Measurements from ENCODE around the gene ARTN. TPM values are rescaled to one million over a fixed set of nuclear protein-coding genes. Genes with fewer than 3 reads are reported as not detected.

Gene ARTN
- total RNA-seq, 1 experiment from 2014 or later, result 10.6 TPM

- peak; percentile 85 for DNase-seq
- no peaks in the 10 kb centered on the region for H3K36me3 Mint-ChIP-seq (ENCODE audit: insufficient read depth in 1 of 3, low read depth in 3 of 3)
- Histone ChIP-seq H3K27ac (ENCODE audit: insufficient read length, low read depth, low read length) (no peak overlapping the region), H2BK20ac (ENCODE audit: low read depth, low read length, poor library complexity, severe bottlenecking) (no peak overlapping the region), H3K27me3 (ENCODE audit: insufficient read depth, low read length) (no peaks in the 10 kb centered on the region), H3K4me2 (ENCODE audit: insufficient read depth, insufficient read length, low read length) (no peak overlapping the region), H2AFZ (ENCODE audit: low read length) (no peak overlapping the region), H3K4me1 (ENCODE audit: insufficient read depth, low read length) (peaks cover 12% of the 10 kb centered on the region; the same call in 1 of the 2 replicates), H3K23me2 (ENCODE audit: insufficient read length, low read depth, low read length, poor library complexity, severe bottlenecking) (no peaks in the 10 kb centered on the region), H3K14ac (ENCODE audit: insufficient read depth, low read length) (no peak overlapping the region), H2BK12ac (ENCODE audit: insufficient read length, low read depth, low read length) (no peak overlapping the region), H3K56ac (ENCODE audit: insufficient read length, low read depth, low read length) (no peak overlapping the region), H2BK120ac (ENCODE audit: low read depth, low read length, poor library complexity, severe bottlenecking) (no peak overlapping the region), H2BK15ac (ENCODE audit: low read depth, low read length) (no peak overlapping the region), H3K23ac (ENCODE audit: insufficient read length, low read depth, low read length) (no peak overlapping the region), H4K91ac (ENCODE audit: insufficient read length, low read depth, low read length) (no peak overlapping the region), H2BK5ac (ENCODE audit: insufficient read length, low read length) (no peak overlapping the region), H3K18ac (ENCODE audit: insufficient read length, low read depth, low read length) (no peak overlapping the region), H4K8ac (replicated peaks; ENCODE audit: insufficient read length, low read depth, low read length) (no peak overlapping the region), H3T11ph (ENCODE audit: low read length) (no peak overlapping the region), H3K4ac (ENCODE audit: low read depth, low read length) (no peak overlapping the region), H4K20me1 (ENCODE audit: control insufficient read depth, insufficient read depth, insufficient read length) (no peaks in the 10 kb centered on the region), H3K79me2 (ENCODE audit: insufficient read depth, low read length) (no peaks in the 10 kb centered on the region), H3K9ac (ENCODE audit: extremely low read depth, insufficient read length, low read length) (no peak overlapping the region), H4K5ac (ENCODE audit: insufficient read length, low read depth, low read length) (no peak overlapping the region), H3K79me1 (ENCODE audit: insufficient read depth, low read depth, low read length, poor library complexity, severe bottlenecking) (no peaks in the 10 kb centered on the region), H2AK5ac (ENCODE audit: insufficient read length, low read length) (no peak overlapping the region), H3K9me3 (ENCODE audit: control insufficient read depth, low read depth, low read length) (no peaks in the 10 kb centered on the region)
- H3K4me1 Mint-ChIP-seq, result peaks cover 29 to 33% of the 10 kb centered on the region in 2 experiments
- H3K27ac Mint-ChIP-seq, result peak overlapping the region; percentile 14 to 96 (median 63); a peak in 6 of 7 replicates
- H3K4me3 Mint-ChIP-seq, result peak overlapping the region in 1 of 2 experiments; percentile 52; a peak in 2 of 5 replicates
- no CpG with 5 or more reads among the region's 12 CpGs for WGBS (ENCODE audit: extremely low coverage, insufficient read length, low lambda C conversion rate)
- no peaks in the 10 kb centered on the region for H3K27me3 Mint-ChIP-seq (ENCODE audit: low read depth)
- no peaks in the 10 kb centered on the region; a peak in 1 of 5 replicates for H3K9me3 Mint-ChIP-seq
- TF ChIP-seq, protein P1, sequence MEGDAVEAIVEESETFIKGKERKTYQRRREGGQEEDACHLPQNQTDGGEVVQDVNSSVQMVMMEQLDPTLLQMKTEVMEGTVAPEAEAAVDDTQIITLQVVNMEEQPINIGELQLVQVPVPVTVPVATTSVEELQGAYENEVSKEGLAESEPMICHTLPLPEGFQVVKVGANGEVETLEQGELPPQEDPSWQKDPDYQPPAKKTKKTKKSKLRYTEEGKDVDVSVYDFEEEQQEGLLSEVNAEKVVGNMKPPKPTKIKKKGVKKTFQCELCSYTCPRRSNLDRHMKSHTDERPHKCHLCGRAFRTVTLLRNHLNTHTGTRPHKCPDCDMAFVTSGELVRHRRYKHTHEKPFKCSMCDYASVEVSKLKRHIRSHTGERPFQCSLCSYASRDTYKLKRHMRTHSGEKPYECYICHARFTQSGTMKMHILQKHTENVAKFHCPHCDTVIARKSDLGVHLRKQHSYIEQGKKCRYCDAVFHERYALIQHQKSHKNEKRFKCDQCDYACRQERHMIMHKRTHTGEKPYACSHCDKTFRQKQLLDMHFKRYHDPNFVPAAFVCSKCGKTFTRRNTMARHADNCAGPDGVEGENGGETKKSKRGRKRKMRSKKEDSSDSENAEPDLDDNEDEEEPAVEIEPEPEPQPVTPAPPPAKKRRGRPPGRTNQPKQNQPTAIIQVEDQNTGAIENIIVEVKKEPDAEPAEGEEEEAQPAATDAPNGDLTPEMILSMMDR (conservative IDR thresholded peaks at IDR 0.05), result no peak
These were observed 48.3 kb upstream of the ARTN start for GRCh38 chr1:43885279-43885801.
